Nephron (organoid): ENCODE results near the gene CTF1.

Experiments used
- H3K27ac Mint-ChIP-seq, 3 experiments: 2 replicates each; pipeline ENCODE4 v1.8.0; 2020; ENCODE audit warnings: mixed read lengths in 3 of 3, mild to moderate bottlenecking in 2 of 3, moderate library complexity in 1 of 3
- H3K27me3 Mint-ChIP-seq: 2 replicates; pipeline ENCODE4 v1.8.0; 2021; ENCODE audit warnings: low read depth, mild to moderate bottlenecking, moderate library complexity, mixed read lengths
- H3K36me3 Mint-ChIP-seq: 2 replicates; pipeline ENCODE4 v1.8.0; 2020; ENCODE audit warnings: low read depth, mixed read lengths
- H3K4me1 Mint-ChIP-seq: 2 replicates; pipeline ENCODE4 v1.8.0; 2020; ENCODE audit warnings: mixed read lengths
- H3K4me3 Mint-ChIP-seq, 3 experiments: 2 replicates each; pipeline ENCODE4 v1.8.0; 2020; ENCODE audit warnings: mild to moderate bottlenecking in 3 of 3, mixed read lengths in 3 of 3, moderate library complexity in 2 of 3
- H3K9me3 Mint-ChIP-seq: 2 replicates; pipeline ENCODE4 v1.8.0; 2020; ENCODE audit warnings: mixed read lengths
- TF ChIP-seq, protein P1 (sequence below), 3 experiments: fragments of 200-600 bp; sonication (generic); IDR thresholded peaks; one replicate each; pipeline ENCODE4 v1.5.0; 2021; ENCODE audit warnings: antibody characterized with exemption in 3 of 3; ENCODE audit not compliant: unreplicated experiment in 3 of 3

CTF1 gene

GRCh38 chr16:30903002-30903401 lies 6.6 kb downstream of the CTF1 start:
- H3K9me3 Mint-ChIP-seq = no peaks in the 10 kb centered on the region
- H3K4me3 Mint-ChIP-seq = peak overlapping the region; percentile 88 to 92 (median 90)
- H3K4me1 Mint-ChIP-seq = peaks cover 8% of the 10 kb centered on the region
- H3K27me3 Mint-ChIP-seq = no peaks in the 10 kb centered on the region
- TF ChIP-seq, protein P1, sequence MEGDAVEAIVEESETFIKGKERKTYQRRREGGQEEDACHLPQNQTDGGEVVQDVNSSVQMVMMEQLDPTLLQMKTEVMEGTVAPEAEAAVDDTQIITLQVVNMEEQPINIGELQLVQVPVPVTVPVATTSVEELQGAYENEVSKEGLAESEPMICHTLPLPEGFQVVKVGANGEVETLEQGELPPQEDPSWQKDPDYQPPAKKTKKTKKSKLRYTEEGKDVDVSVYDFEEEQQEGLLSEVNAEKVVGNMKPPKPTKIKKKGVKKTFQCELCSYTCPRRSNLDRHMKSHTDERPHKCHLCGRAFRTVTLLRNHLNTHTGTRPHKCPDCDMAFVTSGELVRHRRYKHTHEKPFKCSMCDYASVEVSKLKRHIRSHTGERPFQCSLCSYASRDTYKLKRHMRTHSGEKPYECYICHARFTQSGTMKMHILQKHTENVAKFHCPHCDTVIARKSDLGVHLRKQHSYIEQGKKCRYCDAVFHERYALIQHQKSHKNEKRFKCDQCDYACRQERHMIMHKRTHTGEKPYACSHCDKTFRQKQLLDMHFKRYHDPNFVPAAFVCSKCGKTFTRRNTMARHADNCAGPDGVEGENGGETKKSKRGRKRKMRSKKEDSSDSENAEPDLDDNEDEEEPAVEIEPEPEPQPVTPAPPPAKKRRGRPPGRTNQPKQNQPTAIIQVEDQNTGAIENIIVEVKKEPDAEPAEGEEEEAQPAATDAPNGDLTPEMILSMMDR (IDR thresholded peaks at IDR 0.05; ENCODE audit: unreplicated experiment in 3 of 3) = no peak
- H3K36me3 Mint-ChIP-seq = no peaks in the 10 kb centered on the region
- peak overlapping the region; percentile 94 to 99 (median 98) for H3K27ac Mint-ChIP-seq

DNA sequence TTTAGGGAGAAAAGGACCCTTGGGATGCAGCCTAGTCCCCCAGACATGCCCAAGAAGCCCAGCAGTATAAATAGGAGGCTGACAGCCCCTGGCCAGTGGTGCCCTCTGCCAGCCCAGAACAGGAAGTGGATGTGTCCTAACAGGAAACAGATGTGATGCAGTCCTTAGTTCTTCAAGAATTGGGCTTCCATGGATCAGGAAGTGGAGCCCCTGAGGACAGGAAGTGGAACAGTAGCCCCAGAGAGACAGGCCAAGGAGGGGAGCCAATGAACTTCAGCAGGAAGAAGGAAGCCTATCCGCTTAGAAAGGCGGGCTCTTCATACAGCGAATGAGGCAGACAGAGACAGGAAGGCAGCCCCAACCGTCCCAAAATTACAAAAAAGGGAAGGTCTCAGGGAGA lies 7.2 kb downstream of the CTF1 start:
- TF ChIP-seq, protein P1 (IDR thresholded peaks at IDR 0.05; ENCODE audit: unreplicated experiment in 3 of 3) = no peak
- peak overlapping the region; percentile 94 to 99 (median 98) for H3K27ac Mint-ChIP-seq
- no peaks in the 10 kb centered on the region for H3K9me3 Mint-ChIP-seq
- no peaks in the 10 kb centered on the region for H3K27me3 Mint-ChIP-seq
- H3K4me1 Mint-ChIP-seq = peaks cover 8% of the 10 kb centered on the region
- H3K4me3 Mint-ChIP-seq = peak overlapping the region in 1 of 3 experiments; percentile 24
- H3K36me3 Mint-ChIP-seq = no peaks in the 10 kb centered on the region

- Mint-ChIP-seq H3K36me3 (no peaks in the 10 kb centered on the region), H3K4me1 (peaks cover 8% of the 10 kb centered on the region), H3K4me3 (no peak overlapping the region), H3K27me3 (no peaks in the 10 kb centered on the region), H3K9me3 (no peaks in the 10 kb centered on the region), H3K27ac (peak overlapping the region in 2 of 3 experiments; percentile 94 to 99)
- TF ChIP-seq, protein P1 (IDR thresholded peaks at IDR 0.05; ENCODE audit: unreplicated experiment in 3 of 3) = no peak
Measured at GRCh38 chr16:30904114-30904780, 7.8 kb downstream of the CTF1 start.

GRCh38 chr16:30907064-30907463 lies 10.7 kb downstream of the CTF1 start:
- no peak overlapping the region for H3K4me3 Mint-ChIP-seq
- no peaks in the 10 kb centered on the region for H3K36me3 Mint-ChIP-seq
- H3K27ac Mint-ChIP-seq = no peak overlapping the region
- peaks cover 8% of the 10 kb centered on the region for H3K4me1 Mint-ChIP-seq
- H3K9me3 Mint-ChIP-seq = no peaks in the 10 kb centered on the region
- no peaks in the 10 kb centered on the region for H3K27me3 Mint-ChIP-seq
- TF ChIP-seq, protein P1 (IDR thresholded peaks at IDR 0.05; ENCODE audit: unreplicated experiment in 3 of 3) = no peak

- no peak overlapping the region for H3K27ac Mint-ChIP-seq
- TF ChIP-seq, protein P1 (IDR thresholded peaks at IDR 0.05; ENCODE audit: unreplicated experiment in 3 of 3) = no peak
- no peaks in the 10 kb centered on the region for H3K36me3 Mint-ChIP-seq
- H3K4me1 Mint-ChIP-seq = no peaks in the 10 kb centered on the region
- no peaks in the 10 kb centered on the region for H3K9me3 Mint-ChIP-seq
- H3K27me3 Mint-ChIP-seq = no peaks in the 10 kb centered on the region
- H3K4me3 Mint-ChIP-seq = no peak overlapping the region
Measured at GRCh38 chr16:30910427-30911029, 14.1 kb downstream of the CTF1 start.
